HepG2 (cell line): ENCODE results near the gene SLC4A11. TPM values are rescaled to one million over a fixed set of nuclear protein-coding genes. Genes with fewer than 3 reads are reported as not detected.

Experiments
- ARID2 ChIP-seq: sonication (generic); formaldehyde crosslinking; IDR thresholded peaks from 2 replicates; pipeline ENCODE4 v1.8.1; 2022; ENCODE audit warnings: mild to moderate bottlenecking, missing genetic modification reagents, borderline replicate concordance
- FOXA3 ChIP-seq: IDR thresholded peaks from 2 replicates; pipeline ENCODE4 v1.6.1; 2016; ENCODE audit warnings: missing genetic modification reagents, missing compliant biosample characterization
- SNAPC2 ChIP-seq: sonication (generic); formaldehyde crosslinking; IDR thresholded peaks from 2 replicates; pipeline ENCODE4 v1.8.1; 2022; ENCODE audit warnings: mild to moderate bottlenecking, missing genetic modification reagents
- SOX13 ChIP-seq, 3 experiments: fragments of 450-650 bp in 1 of 3; sonication (generic) in 1 of 3; formaldehyde crosslinking in 1 of 3; IDR thresholded peaks in 2 of 3; conservative IDR thresholded peaks in 1 of 3; 2 replicates each; pipeline versions ENCODE4 v1.5.0 to v1.6.1; 2016 to 2020; ENCODE audit warnings: antibody characterized with exemption in 1 of 3, mild to moderate bottlenecking in 1 of 3, missing compliant biosample characterization in 1 of 3, missing genetic modification reagents in 1 of 3, moderate library complexity in 1 of 3
- ZSCAN31 ChIP-seq: sonication (generic); formaldehyde crosslinking; IDR thresholded peaks from 2 replicates; pipeline ENCODE4 v1.5.0; 2020; ENCODE audit warnings: low read depth, mild to moderate bottlenecking, missing genetic modification reagents
- polyA plus RNA-seq, 8 experiments: library from polyadenylated mRNA; depleted of rRNA in 3 of 8; stranded (reverse) in 7 of 8; unstranded in 1 of 8; fragments of >200 nt; fragmentation: Illumina TruSeq in 4 of 8; extraction: Trizol in 4 of 8; gene quantifications; 2 replicates each; pipeline versions ENCODE4 v1.2.1 to v1.2.3, GENCODE V29; 2011 to 2016; ENCODE audit warnings: low read depth in 4 of 8, missing spikeins in 1 of 8, mixed read lengths in 1 of 8; ENCODE audit not compliant: insufficient read depth in 1 of 8
- total RNA-seq, 5 experiments: library from RNA; depleted of rRNA; stranded (reverse); fragments of >200 nt; fragmentation: Illumina TruSeq; extraction: Trizol; gene quantifications; 2 replicates each; pipeline ENCODE4 v1.2.3, GENCODE V29; 2016; ENCODE audit warnings: low read depth in 1 of 5
- TF ChIP-seq, protein P1 (sequence below): sonication (generic); formaldehyde crosslinking; IDR thresholded peaks from 2 replicates; pipeline ENCODE4 v1.4.0; 2020; ENCODE audit warnings: missing genetic modification reagents
- TF ChIP-seq, protein P2 (sequence below): sonication (generic); formaldehyde crosslinking; IDR thresholded peaks from 2 replicates; pipeline ENCODE4 v1.9.0; 2022; ENCODE audit warnings: missing genetic modification reagents, mild to moderate bottlenecking, borderline replicate concordance

Gene SLC4A11
- total and polyA plus RNA-seq, 2 of the 13 experiments (the other 11 are each of a cell fraction or from before 2014, with no cell fraction given), result 3.9 to 27.0 TPM

GRCh38 chr20:3248167-3248992 lies 9.4 kb upstream of the SLC4A11 start (continued):
- TF ChIP-seq SOX13 (IDR thresholded peaks at IDR 0.05), result no peak
- no peak for TF ChIP-seq SOX13 (CRISPR knock-in tag; conservative IDR thresholded peaks at IDR 0.05 in 1 of 2, IDR thresholded peaks at IDR 0.05 in 1 of 2)
- TF ChIP-seq ARID2 (CRISPR knock-in tag), result no peak
- TF ChIP-seq, protein P1, sequence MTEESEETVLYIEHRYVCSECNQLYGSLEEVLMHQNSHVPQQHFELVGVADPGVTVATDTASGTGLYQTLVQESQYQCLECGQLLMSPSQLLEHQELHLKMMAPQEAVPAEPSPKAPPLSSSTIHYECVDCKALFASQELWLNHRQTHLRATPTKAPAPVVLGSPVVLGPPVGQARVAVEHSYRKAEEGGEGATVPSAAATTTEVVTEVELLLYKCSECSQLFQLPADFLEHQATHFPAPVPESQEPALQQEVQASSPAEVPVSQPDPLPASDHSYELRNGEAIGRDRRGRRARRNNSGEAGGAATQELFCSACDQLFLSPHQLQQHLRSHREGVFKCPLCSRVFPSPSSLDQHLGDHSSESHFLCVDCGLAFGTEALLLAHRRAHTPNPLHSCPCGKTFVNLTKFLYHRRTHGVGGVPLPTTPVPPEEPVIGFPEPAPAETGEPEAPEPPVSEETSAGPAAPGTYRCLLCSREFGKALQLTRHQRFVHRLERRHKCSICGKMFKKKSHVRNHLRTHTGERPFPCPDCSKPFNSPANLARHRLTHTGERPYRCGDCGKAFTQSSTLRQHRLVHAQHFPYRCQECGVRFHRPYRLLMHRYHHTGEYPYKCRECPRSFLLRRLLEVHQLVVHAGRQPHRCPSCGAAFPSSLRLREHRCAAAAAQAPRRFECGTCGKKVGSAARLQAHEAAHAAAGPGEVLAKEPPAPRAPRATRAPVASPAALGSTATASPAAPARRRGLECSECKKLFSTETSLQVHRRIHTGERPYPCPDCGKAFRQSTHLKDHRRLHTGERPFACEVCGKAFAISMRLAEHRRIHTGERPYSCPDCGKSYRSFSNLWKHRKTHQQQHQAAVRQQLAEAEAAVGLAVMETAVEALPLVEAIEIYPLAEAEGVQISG, result 0 out of 2 replicates have a peak, but pooled peaks have one; percentile 17
- 0 out of 2 replicates have a peak, but pooled peaks have one; percentile 61 for TF ChIP-seq ZSCAN31 (CRISPR knock-in tag)
- TF ChIP-seq SNAPC2 (CRISPR knock-in tag), result no peak
- no peak for TF ChIP-seq FOXA3 (CRISPR knock-in tag)
- TF ChIP-seq, protein P2, sequence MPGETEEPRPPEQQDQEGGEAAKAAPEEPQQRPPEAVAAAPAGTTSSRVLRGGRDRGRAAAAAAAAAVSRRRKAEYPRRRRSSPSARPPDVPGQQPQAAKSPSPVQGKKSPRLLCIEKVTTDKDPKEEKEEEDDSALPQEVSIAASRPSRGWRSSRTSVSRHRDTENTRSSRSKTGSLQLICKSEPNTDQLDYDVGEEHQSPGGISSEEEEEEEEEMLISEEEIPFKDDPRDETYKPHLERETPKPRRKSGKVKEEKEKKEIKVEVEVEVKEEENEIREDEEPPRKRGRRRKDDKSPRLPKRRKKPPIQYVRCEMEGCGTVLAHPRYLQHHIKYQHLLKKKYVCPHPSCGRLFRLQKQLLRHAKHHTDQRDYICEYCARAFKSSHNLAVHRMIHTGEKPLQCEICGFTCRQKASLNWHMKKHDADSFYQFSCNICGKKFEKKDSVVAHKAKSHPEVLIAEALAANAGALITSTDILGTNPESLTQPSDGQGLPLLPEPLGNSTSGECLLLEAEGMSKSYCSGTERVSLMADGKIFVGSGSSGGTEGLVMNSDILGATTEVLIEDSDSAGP (CRISPR knock-in tag), result peak; percentile 47; the same call in 1 of the 2 replicates
